ENCODE measurements around the gene EEPD1.

DNA sequence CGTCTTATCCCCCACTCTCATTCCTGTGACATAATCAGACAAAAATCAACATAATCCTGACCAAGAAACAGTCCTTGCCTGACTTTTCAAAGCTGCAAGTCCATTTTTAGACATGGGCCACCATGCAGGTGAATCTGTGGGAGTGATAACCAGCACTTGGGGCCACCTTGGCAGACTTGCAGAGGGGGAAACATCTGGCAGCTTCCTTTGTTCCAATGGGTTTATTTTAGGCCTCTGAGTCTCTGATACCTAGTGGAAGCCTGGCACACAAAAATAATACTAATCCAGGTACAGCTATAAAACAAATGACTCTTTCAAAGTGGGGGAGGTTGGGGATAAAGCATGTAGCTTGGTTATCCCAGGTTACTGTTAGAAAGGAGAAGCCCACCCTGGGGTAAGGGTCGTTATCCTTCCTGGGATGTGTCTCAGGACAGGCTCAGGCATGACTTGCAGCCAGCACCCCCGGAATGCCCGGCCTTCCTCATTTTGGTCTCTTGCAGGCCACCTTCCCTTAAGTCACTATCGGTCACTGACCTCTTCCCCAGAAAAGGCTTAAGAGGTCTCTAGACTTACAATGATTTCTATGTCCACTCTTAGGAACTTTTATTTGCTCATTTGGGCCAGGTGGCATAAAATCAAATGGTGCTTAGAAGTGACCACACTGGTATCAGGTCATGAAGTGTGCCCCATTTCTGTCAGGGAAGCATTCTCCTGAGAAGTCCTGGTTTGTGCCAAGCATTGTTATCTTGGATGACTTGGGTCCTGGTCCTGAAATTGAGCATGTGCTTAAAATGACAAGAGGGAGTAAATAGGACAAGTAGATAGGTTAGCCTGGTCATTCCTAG is 37.6 kb downstream of the EEPD1 start:
- TF ChIP-seq CTCF (IDR thresholded peaks at IDR 0.05 in 8 of 11, conservative IDR thresholded peaks at IDR 0.05 in 3 of 11) = no peak
- TF ChIP-seq POLR2A (IDR thresholded peaks at IDR 0.05) = no peak
- TF ChIP-seq POLR2AphosphoS5 (IDR thresholded peaks at IDR 0.05) = peak in 1 of 3 donors; percentile 15

Data from spleen (tissue), 7 donors.